Activated naive CD4-positive, alpha-beta T cell treated with anti-CD3 and anti-CD28 coated beads, Interleukin-2, amount 50 U/mL, for 24 hours (primary cell): Measurements from ENCODE around the gene SLC43A1.

Experiments used
- H3K27ac Mint-ChIP-seq: one replicate; pipeline ENCODE4 v1.8.0; 2021; ENCODE audit warnings: mild to moderate bottlenecking, mixed read lengths
- H3K27me3 Mint-ChIP-seq: one replicate; pipeline ENCODE4 v1.8.0; 2021; ENCODE audit warnings: mixed read lengths
- H3K36me3 Mint-ChIP-seq: one replicate; pipeline ENCODE4 v1.8.0; 2021; ENCODE audit warnings: mixed read lengths
- H3K4me1 Mint-ChIP-seq: one replicate; pipeline ENCODE4 v1.8.0; 2021; ENCODE audit warnings: mixed read lengths
- H3K4me3 Mint-ChIP-seq: one replicate; pipeline ENCODE4 v1.8.0; 2021; ENCODE audit warnings: mild to moderate bottlenecking, mixed read lengths
- H3K9me3 Mint-ChIP-seq: one replicate; pipeline ENCODE4 v1.8.0; 2021; ENCODE audit warnings: mixed read lengths

Gene SLC43A1

GRCh38 chr11:57511741-57512430 lies 3.6 kb downstream of the SLC43A1 start:
- peak overlapping the region; percentile 80 for H3K27ac Mint-ChIP-seq
- no peaks in the 10 kb centered on the region for H3K27me3 Mint-ChIP-seq
- no peaks in the 10 kb centered on the region for H3K9me3 Mint-ChIP-seq
- H3K36me3 Mint-ChIP-seq, result peaks cover 2% of the 10 kb centered on the region
- H3K4me1 Mint-ChIP-seq, result peaks cover 34% of the 10 kb centered on the region
- peak overlapping the region; percentile 24 for H3K4me3 Mint-ChIP-seq

GRCh38 chr11:57508341-57509170 lies 6.9 kb downstream of the SLC43A1 start:
- Mint-ChIP-seq H3K9me3 (no peaks in the 10 kb centered on the region), H3K27ac (no peak overlapping the region), H3K4me1 (peaks cover 22% of the 10 kb centered on the region), H3K4me3 (no peak overlapping the region), H3K36me3 (peaks cover 5% of the 10 kb centered on the region), H3K27me3 (no peaks in the 10 kb centered on the region)

- H3K4me3 Mint-ChIP-seq, result no peak overlapping the region
- H3K27ac Mint-ChIP-seq, result no peak overlapping the region
Observed at GRCh38 chr11:57506522-57506921, 9.0 kb downstream of the SLC43A1 start.

DNA sequence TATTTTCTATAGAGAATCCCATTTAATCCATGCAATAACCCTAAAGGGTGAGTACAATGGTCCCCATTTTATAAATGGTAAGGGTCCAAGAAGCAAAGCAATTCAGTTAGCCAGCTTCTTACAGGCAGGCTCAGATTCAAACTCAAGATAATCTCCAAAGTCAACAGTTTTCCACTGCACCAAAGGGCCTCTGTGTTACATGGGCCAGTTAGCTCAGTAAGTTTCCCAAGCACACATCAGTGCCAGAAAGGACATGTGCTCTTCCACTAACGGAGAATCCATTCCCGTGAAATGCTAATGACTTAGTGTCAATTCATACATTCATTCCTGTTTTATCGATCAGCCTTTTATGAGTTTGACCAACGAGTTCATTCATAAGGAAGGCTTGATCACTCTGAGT lies 11.0 kb downstream of the SLC43A1 start:
- Mint-ChIP-seq H3K4me3 (no peak overlapping the region), H3K27me3 (no peaks in the 10 kb centered on the region), H3K4me1 (no peaks in the 10 kb centered on the region), H3K27ac (no peak overlapping the region), H3K9me3 (no peaks in the 10 kb centered on the region), H3K36me3 (peaks cover 6% of the 10 kb centered on the region)

More at GRCh38 chr11:57506522-57506921, 9.0 kb downstream of the SLC43A1 start:
- no peaks in the 10 kb centered on the region for H3K27me3 Mint-ChIP-seq
- no peaks in the 10 kb centered on the region for H3K9me3 Mint-ChIP-seq
- peaks cover 2% of the 10 kb centered on the region for H3K4me1 Mint-ChIP-seq
- H3K36me3 Mint-ChIP-seq, result peaks cover 5% of the 10 kb centered on the region

GRCh38 chr11:57502870-57503269 lies 12.6 kb downstream of the SLC43A1 start:
- peaks cover 4% of the 10 kb centered on the region for H3K36me3 Mint-ChIP-seq
- no peaks in the 10 kb centered on the region for H3K27me3 Mint-ChIP-seq
- H3K27ac Mint-ChIP-seq, result no peak overlapping the region
- H3K4me1 Mint-ChIP-seq, result no peaks in the 10 kb centered on the region
- H3K4me3 Mint-ChIP-seq, result no peak overlapping the region
- no peaks in the 10 kb centered on the region for H3K9me3 Mint-ChIP-seq

- peaks cover 4% of the 10 kb centered on the region for H3K36me3 Mint-ChIP-seq
- no peak overlapping the region for H3K27ac Mint-ChIP-seq
- H3K27me3 Mint-ChIP-seq, result no peaks in the 10 kb centered on the region
- no peak overlapping the region for H3K4me3 Mint-ChIP-seq
- H3K4me1 Mint-ChIP-seq, result no peaks in the 10 kb centered on the region
- H3K9me3 Mint-ChIP-seq, result no peaks in the 10 kb centered on the region
Observed at GRCh38 chr11:57502376-57502775, 13.1 kb downstream of the SLC43A1 start.

DNA sequence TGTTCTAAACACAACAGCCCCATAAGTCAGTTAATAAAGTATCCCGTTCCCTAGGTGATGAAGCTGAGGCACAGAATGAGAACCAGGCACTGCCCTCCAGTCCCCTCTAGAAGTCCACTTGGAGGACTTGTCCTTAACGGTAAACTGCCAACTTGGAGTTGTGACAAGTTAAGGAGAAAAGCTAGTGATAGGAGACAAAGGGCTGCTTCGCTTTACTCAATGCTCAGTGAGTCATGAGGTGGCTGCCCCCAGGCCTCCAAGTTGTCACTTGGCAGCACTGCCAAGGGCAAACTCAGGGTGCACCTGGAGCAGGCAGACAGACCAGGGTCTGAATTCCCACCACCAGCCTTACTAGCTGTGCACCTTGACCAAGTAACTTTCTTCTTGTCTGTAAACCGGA lies 13.5 kb downstream of the SLC43A1 start:
- Mint-ChIP-seq H3K27me3 (no peaks in the 10 kb centered on the region), H3K36me3 (peaks cover 4% of the 10 kb centered on the region), H3K9me3 (no peaks in the 10 kb centered on the region), H3K4me3 (no peak overlapping the region), H3K4me1 (no peaks in the 10 kb centered on the region), H3K27ac (no peak overlapping the region)

DNA sequence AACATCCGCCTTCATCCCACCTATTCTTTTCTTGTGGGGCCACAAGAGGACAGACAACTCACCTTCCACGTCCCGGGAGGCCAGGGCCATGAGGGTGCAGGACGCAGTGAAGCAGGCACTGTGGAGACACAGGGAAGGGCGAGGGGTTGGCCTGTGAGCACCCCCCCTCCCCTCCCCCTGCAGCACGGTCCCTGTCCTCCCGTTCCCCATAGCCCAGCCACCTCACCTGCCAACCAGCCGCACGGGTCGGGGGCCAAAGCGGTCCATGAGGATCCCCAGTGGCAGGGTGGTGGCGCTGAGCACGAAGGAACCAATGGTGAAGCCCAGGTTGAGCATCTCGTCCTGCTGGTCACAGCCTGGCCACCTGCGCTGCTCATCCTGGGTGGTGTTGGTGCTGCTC lies 14.6 kb downstream of the SLC43A1 start:
- H3K4me3 Mint-ChIP-seq, result no peak overlapping the region
- H3K9me3 Mint-ChIP-seq, result no peaks in the 10 kb centered on the region
- H3K27me3 Mint-ChIP-seq, result no peaks in the 10 kb centered on the region
- no peaks in the 10 kb centered on the region for H3K4me1 Mint-ChIP-seq
- peaks cover 4% of the 10 kb centered on the region for H3K36me3 Mint-ChIP-seq
- H3K27ac Mint-ChIP-seq, result no peak overlapping the region

GRCh38 chr11:57500515-57500914 lies 15.0 kb downstream of the SLC43A1 start:
- H3K4me1 Mint-ChIP-seq, result no peaks in the 10 kb centered on the region
- no peak overlapping the region for H3K4me3 Mint-ChIP-seq
- H3K9me3 Mint-ChIP-seq, result no peaks in the 10 kb centered on the region
- H3K27me3 Mint-ChIP-seq, result no peaks in the 10 kb centered on the region
- H3K27ac Mint-ChIP-seq, result no peak overlapping the region
- H3K36me3 Mint-ChIP-seq, result peaks cover 4% of the 10 kb centered on the region

DNA sequence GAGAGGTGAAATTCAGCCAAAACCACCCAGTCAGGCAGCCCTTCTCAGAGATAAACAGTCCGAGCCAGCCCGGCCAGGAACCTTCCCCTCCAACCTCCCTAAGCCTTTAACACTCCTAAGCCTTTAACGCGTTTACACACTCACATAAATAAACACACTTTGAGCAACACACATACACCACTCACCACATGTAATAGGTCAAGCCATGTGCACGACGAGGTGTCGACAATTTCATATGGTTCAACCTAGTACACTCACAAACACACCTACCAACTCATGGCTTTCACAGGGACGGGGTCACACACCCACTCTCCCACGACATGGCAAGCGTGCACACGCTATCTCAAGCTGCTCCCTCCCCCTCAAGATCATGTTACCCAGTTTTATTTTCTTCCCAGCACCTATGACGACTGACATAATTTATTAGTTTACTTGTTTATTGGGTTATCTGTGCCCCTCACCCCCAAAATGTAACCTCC lies 15.5 kb downstream of the SLC43A1 start:
- H3K36me3 Mint-ChIP-seq, result peaks cover 4% of the 10 kb centered on the region
- H3K27ac Mint-ChIP-seq, result no peak overlapping the region
- no peak overlapping the region for H3K4me3 Mint-ChIP-seq
- no peaks in the 10 kb centered on the region for H3K9me3 Mint-ChIP-seq
- H3K4me1 Mint-ChIP-seq, result no peaks in the 10 kb centered on the region
- no peaks in the 10 kb centered on the region for H3K27me3 Mint-ChIP-seq

DNA sequence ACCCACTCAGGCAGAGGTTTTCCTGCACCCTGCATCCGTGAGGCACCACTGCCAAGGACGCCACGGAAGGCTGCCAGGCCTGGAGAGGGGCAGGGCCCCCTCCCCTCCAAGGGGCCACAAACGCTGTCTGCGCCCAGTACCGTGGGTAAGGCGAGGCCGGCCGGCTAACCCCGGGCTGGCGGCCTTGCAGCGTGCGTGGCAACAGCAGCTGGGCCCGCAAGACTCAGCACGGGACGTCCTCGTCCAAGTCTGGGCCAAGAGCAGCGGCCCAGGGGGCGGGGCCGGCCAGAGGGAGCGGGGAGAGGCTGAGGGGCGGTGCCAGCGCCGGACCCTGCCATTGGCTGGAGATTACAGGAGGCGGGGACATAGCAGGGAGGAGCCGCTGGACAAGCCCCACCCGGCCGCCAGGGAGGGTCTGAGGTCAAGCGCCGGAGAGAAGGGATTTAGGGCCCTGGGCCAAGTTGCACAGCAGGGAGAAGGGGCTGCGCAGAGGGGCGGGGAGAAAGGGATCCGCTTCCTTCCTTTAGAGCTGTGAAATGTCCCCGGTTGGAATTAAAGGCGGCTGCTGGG lies 16.0 kb downstream of the SLC43A1 start:
- no peaks in the 10 kb centered on the region for H3K9me3 Mint-ChIP-seq
- H3K36me3 Mint-ChIP-seq, result peaks cover 4% of the 10 kb centered on the region
- H3K4me3 Mint-ChIP-seq, result no peak overlapping the region
- H3K27me3 Mint-ChIP-seq, result no peaks in the 10 kb centered on the region
- H3K27ac Mint-ChIP-seq, result no peak overlapping the region
- H3K4me1 Mint-ChIP-seq, result no peaks in the 10 kb centered on the region

- Mint-ChIP-seq H3K27ac (no peak overlapping the region), H3K36me3 (peaks cover 1% of the 10 kb centered on the region), H3K4me3 (no peak overlapping the region), H3K4me1 (peaks cover 8% of the 10 kb centered on the region), H3K27me3 (no peaks in the 10 kb centered on the region), H3K9me3 (no peaks in the 10 kb centered on the region)
Observed at GRCh38 chr11:57498540-57498939, 17.0 kb downstream of the SLC43A1 start.

- Mint-ChIP-seq H3K27ac (no peak overlapping the region), H3K36me3 (peaks cover 1% of the 10 kb centered on the region), H3K27me3 (no peaks in the 10 kb centered on the region), H3K9me3 (no peaks in the 10 kb centered on the region), H3K4me1 (peaks cover 10% of the 10 kb centered on the region), H3K4me3 (no peak overlapping the region)
Observed at GRCh38 chr11:57497303-57498247, 17.9 kb downstream of the SLC43A1 start.

DNA sequence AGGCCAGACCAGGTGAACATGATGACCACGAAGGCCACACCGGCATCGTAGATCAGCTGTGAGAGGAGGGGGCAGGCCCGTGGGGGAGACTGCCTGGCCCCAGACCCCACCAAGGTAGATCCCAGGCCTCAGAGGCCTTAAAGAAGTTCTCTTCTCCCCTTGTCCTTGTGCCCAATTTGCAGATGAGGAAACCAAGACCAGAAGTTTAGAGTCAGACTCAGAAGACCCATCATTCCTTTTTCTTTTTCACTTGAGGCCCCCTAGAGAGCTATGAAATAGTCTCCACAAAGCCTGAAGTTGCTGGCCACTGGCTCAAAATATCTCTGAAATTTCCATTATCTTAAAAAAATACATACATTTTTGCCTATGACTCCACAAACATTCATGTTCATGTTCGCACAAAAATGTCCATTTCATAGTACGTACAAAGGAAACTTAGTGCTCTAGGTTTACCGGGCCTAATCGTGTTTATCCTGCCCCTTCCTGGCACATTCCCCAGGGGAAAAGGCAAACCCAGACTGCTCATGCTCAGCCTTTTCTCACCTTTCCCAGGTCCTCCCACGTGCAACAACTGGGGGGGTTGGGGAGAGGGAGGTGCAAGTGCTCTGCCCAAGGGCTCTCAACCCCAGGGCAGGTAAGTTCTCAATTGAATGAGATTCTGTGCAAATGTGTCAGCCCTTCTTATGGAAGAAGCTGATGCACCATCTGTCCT lies 19.2 kb downstream of the SLC43A1 start:
- H3K27me3 Mint-ChIP-seq, result no peaks in the 10 kb centered on the region
- no peaks in the 10 kb centered on the region for H3K9me3 Mint-ChIP-seq
- peaks cover 1% of the 10 kb centered on the region for H3K36me3 Mint-ChIP-seq
- no peak overlapping the region for H3K4me3 Mint-ChIP-seq
- peaks cover 10% of the 10 kb centered on the region for H3K4me1 Mint-ChIP-seq
- H3K27ac Mint-ChIP-seq, result peak overlapping the region; percentile 79
